ENCODE results near the gene NTSR1.

The NTSR1 gene

DNA sequence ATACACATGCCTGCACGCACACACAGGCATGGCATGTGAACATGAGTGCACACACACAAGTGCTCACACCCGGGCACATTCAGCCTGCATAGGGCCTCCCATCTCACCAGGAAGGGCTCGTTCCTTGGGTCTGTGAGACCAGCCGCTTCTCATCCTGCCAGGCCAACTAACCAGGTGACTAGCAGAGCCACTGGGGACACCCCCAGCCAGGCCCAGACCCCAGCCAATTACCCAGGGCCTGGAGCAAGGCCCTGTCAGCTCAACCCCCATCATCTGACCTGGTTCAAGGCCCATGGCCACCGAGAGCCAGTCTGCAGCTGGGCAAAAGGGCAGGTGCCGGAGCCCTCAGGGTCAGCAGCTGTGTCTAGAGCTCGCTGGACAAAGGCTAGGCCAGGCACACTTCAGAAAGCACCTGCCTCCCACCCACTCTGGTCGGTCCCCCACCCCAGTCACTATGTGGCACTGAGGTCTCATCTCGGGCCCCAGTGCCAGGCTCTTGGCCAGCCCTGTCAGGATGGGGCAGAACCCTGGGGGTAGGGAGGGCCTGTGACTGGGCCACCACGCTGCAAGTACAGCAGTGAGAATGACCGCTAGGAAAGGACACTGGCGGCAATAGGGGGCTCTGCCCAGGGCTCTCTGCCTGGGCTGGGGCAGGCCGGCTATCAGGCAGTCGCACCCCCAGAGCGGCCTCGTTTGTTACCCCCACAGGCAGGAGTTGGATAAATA is 60.9 kb downstream of the NTSR1 start:
- Mint-ChIP-seq H3K27ac (no peak overlapping the region), H3K4me3 (no peak overlapping the region), H3K9me3 (no peaks in the 10 kb centered on the region), H3K27me3 (ENCODE audit: low read depth) (peaks cover 8% of the 10 kb centered on the region), H3K4me1 (ENCODE audit: low read depth) (peaks cover 4% of the 10 kb centered on the region), H3K36me3 (ENCODE audit: low read depth) (no peaks in the 10 kb centered on the region)

DNA sequence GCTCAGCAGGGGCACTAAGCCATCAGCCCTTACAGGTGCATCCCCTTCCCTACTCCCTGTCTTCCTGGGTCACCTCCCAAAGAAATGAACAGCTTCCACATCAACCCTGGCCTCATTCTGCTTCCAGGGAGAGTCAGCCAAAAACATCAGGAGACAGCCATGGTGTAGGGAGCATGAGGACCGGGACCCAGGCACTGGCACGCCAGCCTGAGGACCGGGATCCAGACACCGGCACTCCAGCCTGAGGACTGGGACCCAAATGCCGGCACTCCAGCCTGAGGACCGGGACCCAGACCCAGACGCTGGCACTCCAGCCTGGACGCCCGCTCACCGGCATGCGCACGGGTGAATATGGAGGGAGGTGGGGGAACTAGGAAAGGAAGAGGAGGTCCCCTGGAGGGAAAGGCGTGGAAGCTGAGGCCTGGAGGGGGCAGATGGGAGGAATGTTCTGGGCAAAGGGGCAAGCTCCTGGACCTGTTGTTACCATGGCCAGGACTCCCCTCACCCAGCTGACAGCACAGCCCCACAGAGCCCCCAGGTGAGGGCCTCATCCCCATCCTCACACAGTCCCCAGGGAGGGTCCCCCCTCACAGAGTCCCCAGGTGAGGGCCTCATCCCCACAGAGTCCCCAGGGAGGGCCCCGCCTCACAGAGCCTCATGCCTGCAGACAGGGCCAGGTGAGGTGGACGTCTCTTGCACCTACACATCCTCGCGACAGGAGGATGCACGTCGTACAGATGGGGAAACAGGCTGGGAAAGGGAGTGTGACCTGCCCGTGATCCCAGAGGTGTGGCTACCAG is 61.7 kb downstream of the NTSR1 start:
- H3K9me3 Mint-ChIP-seq = no peaks in the 10 kb centered on the region
- H3K36me3 Mint-ChIP-seq (ENCODE audit: low read depth) = no peaks in the 10 kb centered on the region
- no peak overlapping the region for H3K4me3 Mint-ChIP-seq
- H3K4me1 Mint-ChIP-seq (ENCODE audit: low read depth) = peaks cover 4% of the 10 kb centered on the region
- peaks cover 8% of the 10 kb centered on the region for H3K27me3 Mint-ChIP-seq (ENCODE audit: low read depth)
- no peak overlapping the region for H3K27ac Mint-ChIP-seq

DNA sequence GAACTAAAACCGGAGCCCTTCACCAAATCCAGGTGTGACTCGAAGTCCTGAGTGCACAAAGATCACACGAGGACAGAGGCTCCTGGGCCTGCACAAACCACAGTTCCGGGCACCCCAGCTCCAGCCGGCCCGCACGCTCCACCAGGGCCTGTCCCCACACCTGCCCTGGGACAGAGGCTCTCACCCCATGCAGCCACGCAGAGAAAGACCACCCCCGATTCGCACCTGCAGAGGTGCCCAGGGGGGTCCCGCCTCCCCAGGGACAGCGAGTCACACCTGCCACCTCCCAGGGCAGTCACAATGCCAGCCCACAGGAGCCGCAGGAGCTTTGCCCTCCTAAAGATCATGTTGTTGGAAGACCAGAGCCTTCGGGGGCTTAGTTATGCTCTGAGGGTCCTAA is 62.3 kb downstream of the NTSR1 start:
- no peaks in the 10 kb centered on the region for H3K9me3 Mint-ChIP-seq
- no peak overlapping the region for H3K4me3 Mint-ChIP-seq
- no peaks in the 10 kb centered on the region for H3K36me3 Mint-ChIP-seq (ENCODE audit: low read depth)
- H3K27ac Mint-ChIP-seq = no peak overlapping the region
- peaks cover 6% of the 10 kb centered on the region for H3K4me1 Mint-ChIP-seq (ENCODE audit: low read depth)
- H3K27me3 Mint-ChIP-seq (ENCODE audit: low read depth) = peaks cover 8% of the 10 kb centered on the region

DNA sequence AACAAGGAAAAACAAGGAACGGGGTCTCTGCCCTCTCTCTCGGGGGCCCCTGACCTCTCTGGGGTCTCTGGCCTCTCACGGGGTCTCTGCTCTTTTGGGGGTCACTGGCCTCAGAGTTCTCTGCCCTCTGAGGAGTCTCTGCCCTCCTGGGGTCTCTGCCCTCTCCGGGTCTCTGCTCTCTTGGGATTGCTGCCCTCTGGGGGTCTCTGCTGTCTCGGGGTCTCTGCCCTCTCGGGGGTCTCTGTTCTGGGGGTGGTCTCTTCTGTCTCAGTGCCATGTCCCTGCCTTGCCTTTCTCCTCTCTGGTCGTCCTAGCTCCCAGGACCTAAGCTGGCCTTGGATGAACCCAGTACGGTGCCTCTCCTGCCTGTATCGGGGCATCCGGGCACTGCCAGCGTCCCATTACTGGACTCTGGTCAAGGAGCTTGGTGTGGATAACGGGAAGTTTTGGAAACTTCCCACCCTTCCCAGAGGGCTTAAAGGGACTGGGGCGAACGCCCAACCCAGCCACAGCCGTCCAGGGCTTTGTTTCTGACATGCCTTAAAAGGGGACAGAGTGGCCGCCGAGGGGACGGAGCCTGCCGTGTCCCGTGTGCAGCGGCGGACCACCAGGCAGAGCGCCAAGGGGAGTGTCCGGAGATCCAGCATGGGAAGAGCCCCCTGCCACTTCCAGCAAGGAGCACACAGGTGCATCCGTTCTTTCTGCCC is 62.9 kb downstream of the NTSR1 start:
- H3K9me3 Mint-ChIP-seq = no peaks in the 10 kb centered on the region
- H3K4me3 Mint-ChIP-seq = no peak overlapping the region
- H3K36me3 Mint-ChIP-seq (ENCODE audit: low read depth) = no peaks in the 10 kb centered on the region
- no peak overlapping the region for H3K27ac Mint-ChIP-seq
- peaks cover 6% of the 10 kb centered on the region for H3K27me3 Mint-ChIP-seq (ENCODE audit: low read depth)
- H3K4me1 Mint-ChIP-seq (ENCODE audit: low read depth) = peaks cover 11% of the 10 kb centered on the region

DNA sequence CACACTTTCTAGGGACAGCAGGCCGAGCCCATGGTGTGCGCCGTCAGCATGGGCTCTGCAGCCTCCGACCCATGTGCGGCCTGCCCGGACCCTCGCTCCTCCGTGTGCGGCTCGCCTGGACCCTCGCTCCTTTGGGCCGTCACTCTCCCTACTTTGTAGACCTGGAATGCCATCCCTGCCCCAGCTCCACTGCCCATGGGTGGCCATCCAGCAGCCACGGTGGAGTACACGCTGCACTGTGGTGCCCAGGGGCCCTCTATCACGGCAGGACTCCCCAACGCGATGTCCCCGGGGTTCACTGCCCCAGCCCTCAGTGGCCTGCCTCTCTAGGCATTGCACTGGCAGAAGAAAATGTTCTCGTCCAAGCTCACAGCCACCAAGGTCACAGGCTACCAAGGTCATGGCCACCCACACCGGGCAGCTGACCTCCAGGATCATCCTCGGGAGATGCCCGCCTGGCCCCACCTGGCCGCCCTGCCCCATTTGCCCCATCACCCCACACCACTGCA is 63.5 kb downstream of the NTSR1 start:
- no peak overlapping the region for H3K4me3 Mint-ChIP-seq
- H3K36me3 Mint-ChIP-seq (ENCODE audit: low read depth) = no peaks in the 10 kb centered on the region
- H3K27ac Mint-ChIP-seq = no peak overlapping the region
- peaks cover 3% of the 10 kb centered on the region for H3K27me3 Mint-ChIP-seq (ENCODE audit: low read depth)
- peaks cover 3% of the 10 kb centered on the region for H3K9me3 Mint-ChIP-seq
- H3K4me1 Mint-ChIP-seq (ENCODE audit: low read depth) = peaks cover 16% of the 10 kb centered on the region

DNA sequence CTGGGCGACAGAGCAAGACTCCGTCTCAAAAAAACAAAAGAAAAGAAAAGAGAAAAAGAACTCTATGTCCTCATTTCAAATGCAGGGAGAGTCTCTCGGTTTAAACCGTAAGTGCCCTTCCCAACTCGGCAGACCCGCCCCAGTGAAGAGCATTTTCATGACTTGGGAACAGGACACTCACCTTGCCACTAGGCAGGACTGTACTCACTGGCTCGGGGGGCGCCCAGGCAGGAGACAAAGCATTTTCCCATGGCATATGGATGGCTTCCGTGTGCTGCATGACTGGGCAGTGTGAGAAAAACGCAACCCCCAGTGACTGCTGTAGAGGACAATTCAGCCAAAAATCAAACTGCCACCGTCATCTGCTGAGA is 64.0 kb downstream of the NTSR1 start:
- no peak overlapping the region for H3K4me3 Mint-ChIP-seq
- no peak overlapping the region for H3K27ac Mint-ChIP-seq
- peaks cover 17% of the 10 kb centered on the region for H3K4me1 Mint-ChIP-seq (ENCODE audit: low read depth)
- no peaks in the 10 kb centered on the region for H3K36me3 Mint-ChIP-seq (ENCODE audit: low read depth)
- H3K9me3 Mint-ChIP-seq = peaks cover 4% of the 10 kb centered on the region
- peaks cover 3% of the 10 kb centered on the region for H3K27me3 Mint-ChIP-seq (ENCODE audit: low read depth)

DNA sequence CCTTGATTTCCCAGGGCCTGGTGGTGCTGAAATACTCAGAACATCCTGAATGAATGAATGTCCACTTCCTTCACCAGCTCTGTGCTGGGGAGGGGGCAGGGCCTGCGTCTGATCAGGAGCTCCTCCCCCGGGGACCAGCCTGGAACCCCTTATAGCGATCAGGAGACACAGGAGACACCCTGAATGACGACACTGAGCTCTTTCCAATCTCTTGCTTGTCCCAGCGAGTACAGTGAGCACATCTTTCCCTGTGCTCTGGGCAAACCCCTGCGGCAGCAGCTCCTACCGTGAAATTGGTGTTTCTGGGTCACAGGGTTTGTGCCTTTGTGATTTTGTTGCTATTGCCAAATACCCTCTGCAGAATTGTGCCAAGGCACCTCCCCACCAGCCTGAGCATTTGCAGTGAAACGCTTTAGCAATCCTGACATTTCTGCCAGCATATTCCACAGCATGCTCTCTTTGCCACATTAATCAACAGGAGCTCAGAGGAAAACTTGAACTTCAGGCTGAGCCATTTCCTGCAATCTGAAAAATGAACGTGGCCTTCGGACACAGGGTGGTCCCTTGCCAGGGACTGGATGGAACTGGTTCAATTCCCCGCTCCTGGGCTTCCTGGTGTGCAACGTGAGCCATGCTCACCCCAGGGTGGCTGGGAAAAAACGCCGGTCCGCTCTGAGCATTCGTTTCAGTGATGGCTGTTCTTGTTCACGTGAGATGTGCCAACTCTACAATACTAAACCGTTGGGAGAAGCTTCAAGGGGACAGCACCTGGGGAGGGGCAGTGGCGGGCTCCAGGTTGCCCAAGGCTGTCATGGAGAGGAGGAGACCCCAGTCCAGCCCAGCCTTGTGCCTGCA is 64.6 kb downstream of the NTSR1 start:
- H3K4me3 Mint-ChIP-seq = no peak overlapping the region
- peaks cover 3% of the 10 kb centered on the region for H3K27me3 Mint-ChIP-seq (ENCODE audit: low read depth)
- H3K4me1 Mint-ChIP-seq (ENCODE audit: low read depth) = peaks cover 19% of the 10 kb centered on the region
- H3K9me3 Mint-ChIP-seq = peaks cover 4% of the 10 kb centered on the region
- no peaks in the 10 kb centered on the region for H3K36me3 Mint-ChIP-seq (ENCODE audit: low read depth)
- no peak overlapping the region for H3K27ac Mint-ChIP-seq

DNA sequence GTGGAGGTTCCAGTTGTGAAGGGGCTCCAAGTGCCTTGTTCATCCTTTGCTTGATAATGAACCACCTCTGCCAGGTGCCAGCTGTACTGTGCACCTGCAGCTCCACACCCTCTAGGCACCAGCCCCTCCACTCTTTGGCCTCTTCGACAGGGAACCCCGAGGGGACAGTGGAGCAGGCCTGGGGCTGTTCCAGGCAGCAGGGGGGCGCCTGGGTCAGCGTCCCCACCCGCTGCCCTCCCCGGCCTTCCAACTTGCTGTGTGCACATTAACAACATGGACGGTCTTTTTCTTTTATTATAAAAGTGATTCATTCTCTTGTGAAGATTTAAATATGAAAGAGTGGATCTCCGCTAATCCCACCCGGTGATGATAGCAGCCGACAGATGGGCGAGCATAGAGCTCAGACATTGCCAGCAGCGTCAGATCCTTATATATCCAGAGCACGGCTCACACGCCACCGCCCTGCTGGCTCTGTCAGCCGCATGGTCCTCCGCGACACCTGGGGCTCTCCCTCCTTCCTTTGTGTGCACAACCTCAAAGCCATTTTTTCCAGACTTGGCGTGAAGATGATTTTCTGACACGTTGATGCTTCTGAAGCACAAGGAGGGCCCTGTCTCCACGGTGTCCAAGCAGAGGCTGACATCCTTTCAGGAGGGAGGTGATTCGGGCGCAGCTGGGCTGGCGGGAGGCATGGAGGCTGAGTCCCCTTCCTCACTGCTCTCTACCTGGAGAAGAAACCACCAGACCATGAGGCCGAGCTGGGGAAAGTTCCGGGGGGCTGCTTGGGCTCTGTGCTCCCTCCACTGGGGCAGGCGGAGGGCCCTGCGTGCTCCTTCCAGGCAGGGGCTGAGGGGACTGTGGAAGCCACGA is 65.4 kb downstream of the NTSR1 start:
- Mint-ChIP-seq H3K27ac (no peak overlapping the region), H3K4me1 (ENCODE audit: low read depth) (peaks cover 22% of the 10 kb centered on the region), H3K4me3 (no peak overlapping the region)

DNA sequence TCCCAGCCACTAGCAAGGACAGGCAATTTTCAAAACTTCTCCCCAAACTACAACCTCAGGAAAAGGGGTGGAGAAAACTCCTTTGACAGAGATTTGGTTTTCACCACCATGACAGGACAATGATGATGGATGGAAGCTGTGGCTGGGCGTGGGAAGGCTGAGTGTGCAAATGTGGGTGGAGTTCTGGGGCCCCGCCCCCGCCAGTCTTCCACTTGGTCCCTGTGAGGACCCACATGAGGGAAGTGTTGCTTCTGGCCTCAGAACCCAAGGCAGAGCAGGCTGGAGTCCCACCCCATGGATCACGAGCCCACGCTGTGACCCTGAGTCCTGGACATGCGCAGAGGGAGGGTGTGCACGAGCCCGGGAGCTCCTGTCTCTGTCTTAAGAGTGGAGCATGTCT is 66.1 kb downstream of the NTSR1 start:
- peaks cover 22% of the 10 kb centered on the region for H3K4me1 Mint-ChIP-seq (ENCODE audit: low read depth)
- peaks cover 4% of the 10 kb centered on the region for H3K9me3 Mint-ChIP-seq
- H3K36me3 Mint-ChIP-seq (ENCODE audit: low read depth) = no peaks in the 10 kb centered on the region
- no peak overlapping the region for H3K27ac Mint-ChIP-seq
- no peak overlapping the region for H3K4me3 Mint-ChIP-seq
- peaks cover 3% of the 10 kb centered on the region for H3K27me3 Mint-ChIP-seq (ENCODE audit: low read depth)

More for the DNA sequence above, 65.4 kb downstream of the NTSR1 start:
- H3K9me3 Mint-ChIP-seq = peaks cover 4% of the 10 kb centered on the region
- H3K36me3 Mint-ChIP-seq (ENCODE audit: low read depth) = no peaks in the 10 kb centered on the region
- H3K27me3 Mint-ChIP-seq (ENCODE audit: low read depth) = peaks cover 3% of the 10 kb centered on the region

DNA sequence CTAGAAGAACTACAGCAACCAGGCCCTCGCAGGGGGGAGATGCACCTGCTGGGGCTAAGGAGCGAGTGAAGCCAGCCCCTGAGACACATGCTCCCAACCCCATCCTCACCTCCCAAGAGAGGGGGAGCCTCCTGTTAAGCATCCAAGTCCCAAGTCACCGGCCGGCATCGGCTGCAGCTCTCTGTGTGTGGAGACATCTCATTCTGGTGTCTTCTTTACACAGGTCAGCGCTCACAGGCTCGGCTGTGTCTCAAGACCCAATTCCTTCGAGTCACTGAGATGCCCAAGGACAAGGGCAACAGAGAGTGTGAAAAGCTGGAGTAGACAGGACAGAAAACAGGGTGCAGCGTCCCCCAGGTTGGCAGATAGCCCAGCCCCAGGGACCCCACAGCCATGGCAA is 66.6 kb downstream of the NTSR1 start:
- Mint-ChIP-seq H3K27ac (no peak overlapping the region), H3K4me3 (no peak overlapping the region), H3K9me3 (peaks cover 4% of the 10 kb centered on the region), H3K27me3 (ENCODE audit: low read depth) (peaks cover 3% of the 10 kb centered on the region), H3K36me3 (ENCODE audit: low read depth) (no peaks in the 10 kb centered on the region), H3K4me1 (ENCODE audit: low read depth) (peaks cover 22% of the 10 kb centered on the region)

DNA sequence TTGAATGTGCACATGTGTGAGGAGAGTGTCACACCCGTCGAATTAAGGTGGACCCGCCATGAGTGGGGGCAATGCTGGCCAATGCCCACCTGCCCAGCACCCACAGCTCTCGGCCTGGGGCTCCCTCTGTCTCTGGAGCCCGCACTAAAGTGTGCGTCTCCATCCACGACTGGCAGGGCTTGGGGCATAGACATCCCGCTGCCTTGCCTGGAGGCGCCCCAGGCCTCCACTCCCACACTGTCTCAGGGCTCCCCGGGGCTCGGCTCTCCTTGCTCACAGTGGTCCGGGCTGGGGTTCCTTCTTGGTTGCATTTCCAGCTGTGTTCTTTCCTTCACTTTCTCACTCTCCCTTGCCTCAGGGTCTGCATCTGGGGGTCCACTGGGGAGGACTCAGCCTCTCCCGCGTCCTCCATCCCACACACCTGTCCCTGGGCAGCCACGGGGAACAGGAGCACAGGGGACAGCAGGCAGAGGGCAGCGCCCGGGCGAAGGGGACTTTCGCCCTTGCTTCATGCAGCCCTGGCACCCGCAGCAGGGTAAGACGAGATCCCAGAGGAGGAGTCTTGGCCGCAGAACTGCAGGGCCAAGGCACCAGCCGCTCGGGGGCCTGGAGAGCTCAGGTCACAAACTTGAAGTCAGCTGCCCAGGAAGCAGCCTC is 67.5 kb downstream of the NTSR1 start:
- no peaks in the 10 kb centered on the region for H3K36me3 Mint-ChIP-seq (ENCODE audit: low read depth)
- no peak overlapping the region for H3K4me3 Mint-ChIP-seq
- peak overlapping the region; percentile 89 for H3K27ac Mint-ChIP-seq
- peaks cover 3% of the 10 kb centered on the region for H3K27me3 Mint-ChIP-seq (ENCODE audit: low read depth)
- H3K4me1 Mint-ChIP-seq (ENCODE audit: low read depth) = peaks cover 22% of the 10 kb centered on the region
- peaks cover 4% of the 10 kb centered on the region for H3K9me3 Mint-ChIP-seq

DNA sequence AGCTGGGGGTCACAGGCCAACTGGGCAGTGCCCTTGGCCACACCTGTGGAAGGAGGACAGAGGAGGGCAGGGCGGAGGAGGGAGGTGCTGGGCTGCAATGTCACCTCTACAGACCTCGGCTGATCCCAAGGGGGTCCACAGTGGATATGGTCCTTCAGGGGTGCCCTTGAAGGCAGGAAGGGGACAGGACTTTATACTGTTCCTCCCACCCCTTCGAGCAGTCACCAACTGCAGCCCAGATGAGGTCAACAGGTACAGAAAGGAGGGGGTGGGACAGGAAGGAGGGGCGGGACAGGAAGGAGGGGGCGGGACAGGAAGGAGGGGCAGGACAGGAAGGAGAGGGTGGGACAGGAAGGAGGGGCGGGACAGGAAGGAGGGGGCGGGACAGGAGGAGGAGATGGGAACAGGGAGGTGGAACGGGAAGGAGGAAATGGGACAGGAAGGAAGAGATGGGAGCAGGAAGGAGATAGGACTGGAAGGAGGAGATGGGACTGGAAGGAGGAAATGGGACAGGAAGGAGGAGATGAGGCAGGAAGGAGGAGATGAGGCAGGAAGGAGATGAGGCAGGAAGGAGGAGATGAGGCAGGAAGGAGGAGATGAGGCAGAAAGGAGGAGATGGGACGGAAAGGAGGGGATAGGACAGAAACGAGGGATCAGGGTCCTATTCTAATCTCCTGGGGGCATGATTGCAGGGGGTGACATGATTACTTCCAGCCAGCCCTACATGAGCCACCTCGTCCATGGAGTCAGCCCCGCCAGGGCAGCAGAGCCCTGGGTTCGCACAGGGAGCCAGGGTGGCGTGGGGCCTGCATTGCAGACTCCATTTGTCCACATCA is 68.3 kb downstream of the NTSR1 start:
- peak overlapping the region; percentile 89 for H3K27ac Mint-ChIP-seq
- H3K9me3 Mint-ChIP-seq = peaks cover 4% of the 10 kb centered on the region
- H3K4me3 Mint-ChIP-seq = peak overlapping the region; percentile 69
- H3K36me3 Mint-ChIP-seq (ENCODE audit: low read depth) = no peaks in the 10 kb centered on the region
- peaks cover 22% of the 10 kb centered on the region for H3K4me1 Mint-ChIP-seq (ENCODE audit: low read depth)
- peaks cover 3% of the 10 kb centered on the region for H3K27me3 Mint-ChIP-seq (ENCODE audit: low read depth)

Data from T-helper 1 cell treated with Interleukin-12 subunit alpha and Interleukin-12 subunit beta and Interleukin-4 antibody, amounts not matched to agents 30 μg/mL and 1 μg/mL, for 36 hours (primary cell).